SK-N-SH (cell line): Measurements from ENCODE around the gene ARV1. TPM values are rescaled to one million over a fixed set of nuclear protein-coding genes. Genes with fewer than 3 reads are reported as not detected.

Experiments used
- CTCF ChIA-PET: fragments of 300-600, 350-600 bp; formaldehyde crosslinking; extraction: SDS; loops from one replicate; lab custom pipeline; 2021; lab: Yijun Ruan, JAX
- POLR2A ChIA-PET: fragments of 350-600 bp; sonication (Branson Sonifier 250); formaldehyde crosslinking; extraction: SDS; loops from one replicate; lab custom pipeline; 2020; ENCODE audit warnings: antibody characterized with exemption, inconsistent platforms; lab: Yijun Ruan, JAX
- DNase-seq: peaks from one replicate; pipeline ENCODE4 v3.0.0; 2012
- H2AFZ ChIP-seq: fragments of 200-600 bp; sonication (generic); 2 replicates; pipeline ENCODE4 v1.8.1; 2016; ENCODE audit warnings: antibody characterized with exemption, mild to moderate bottlenecking, low read depth
- H3F3A ChIP-seq: fragments of 200-600 bp; sonication (generic); replicated peaks from 2 replicates; pipeline ENCODE3; 2016; ENCODE audit warnings: antibody characterized with exemption, mild to moderate bottlenecking; ENCODE audit not compliant: insufficient read depth
- H3K27ac ChIP-seq, 2 experiments: fragments of 200-500 bp in 1 of 2; fragments of 200-600 bp in 1 of 2; sonication (Bioruptor generic) in 1 of 2; sonication (generic), shearing (Covaris generic) in 1 of 2; 2 replicates each; pipeline versions ENCODE4 v1.5.1 to v1.6.1; 2014 to 2016; ENCODE audit warnings: low read depth in 2 of 2, inconsistent platforms in 1 of 2, low read length in 1 of 2, mild to moderate bottlenecking in 1 of 2, mixed read lengths in 1 of 2
- H3K27me3 ChIP-seq: fragments of 200-600 bp; sonication (generic), shearing (Covaris generic); 2 replicates; pipeline ENCODE4 v1.6.1; 2016; ENCODE audit warnings: mixed run types; ENCODE audit not compliant: insufficient read depth
- H3K36me3 ChIP-seq, 2 experiments: fragments of 200-500 bp in 1 of 2; fragments of 200-600 bp in 1 of 2; sonication (Bioruptor generic) in 1 of 2; sonication (generic) in 1 of 2; replicated peaks in 1 of 2; 2 replicates each; pipeline versions ENCODE3 to v1.5.1; 2014 to 2016; ENCODE audit warnings: low read length in 1 of 2, mild to moderate bottlenecking in 1 of 2; ENCODE audit not compliant: insufficient read depth in 2 of 2, control insufficient read depth in 1 of 2
- H3K4me1 ChIP-seq, 2 experiments: fragments of 200-500 bp in 1 of 2; fragments of 200-600 bp in 1 of 2; sonication (Bioruptor generic) in 1 of 2; sonication (generic), shearing (Covaris generic) in 1 of 2; 2 replicates each; pipeline versions ENCODE4 v1.5.1 to v1.6.1; 2014 to 2016; ENCODE audit warnings: low read depth in 1 of 2, low read length in 1 of 2, mixed run types in 1 of 2; ENCODE audit not compliant: insufficient read depth in 2 of 2, control insufficient read depth in 1 of 2
- H3K4me2 ChIP-seq: fragments of 200-600 bp; sonication (generic), shearing (Covaris generic); 2 replicates; pipeline ENCODE4 v1.6.1; 2017; ENCODE audit warnings: mixed run types
- H3K4me3 ChIP-seq, 2 experiments: fragments of 200-500 bp in 1 of 2; fragments of 200-600 bp in 1 of 2; sonication (Bioruptor generic) in 1 of 2; sonication (generic), shearing (Covaris generic) in 1 of 2; 2 replicates each; pipeline versions ENCODE4 v1.5.1 to v1.8.1; 2014 to 2016; ENCODE audit warnings: low read depth in 2 of 2, inconsistent platforms in 1 of 2, low read length in 1 of 2, mild to moderate bottlenecking in 1 of 2, mixed read lengths in 1 of 2, moderate library complexity in 1 of 2
- H3K79me2 ChIP-seq: fragments of 200-600 bp; sonication (generic); 2 replicates; pipeline ENCODE4 v1.8.1; 2017; ENCODE audit warnings: mild to moderate bottlenecking; ENCODE audit not compliant: insufficient read depth
- H3K9ac ChIP-seq: fragments of 200-600 bp; sonication (generic); 2 replicates; pipeline ENCODE4 v1.6.1; 2017; ENCODE audit warnings: mixed run types
- H3K9me2 ChIP-seq: fragments of 200-600 bp; sonication (generic); 2 replicates; pipeline ENCODE4 v1.6.1; 2017; ENCODE audit warnings: mixed run types
- H3K9me3 ChIP-seq: fragments of 200-600 bp; sonication (generic); 2 replicates; pipeline ENCODE4 v1.6.1; 2017; ENCODE audit warnings: mixed run types, mild to moderate bottlenecking, moderate library complexity
- H4K20me1 ChIP-seq: fragments of 200-600 bp; sonication (generic); 2 replicates; pipeline ENCODE4 v1.6.1; 2017; ENCODE audit warnings: mild to moderate bottlenecking, mixed run types; ENCODE audit not compliant: insufficient read depth
- CTCF ChIP-seq: fragments of 200-600 bp; sonication (generic); IDR thresholded peaks from 2 replicates; pipeline ENCODE4 v1.6.1; 2017; ENCODE audit warnings: antibody characterized with exemption, mild to moderate bottlenecking, moderate library complexity
- ELF1 ChIP-seq: IDR thresholded peaks from 2 replicates; pipeline ENCODE4 v1.4.0; 2012
- FOSL2 ChIP-seq: IDR thresholded peaks from 2 replicates; pipeline ENCODE4 v1.4.0; 2012; ENCODE audit warnings: low read depth, mild to moderate bottlenecking, moderate library complexity, borderline replicate concordance
- GABPA ChIP-seq: IDR thresholded peaks from 2 replicates; pipeline ENCODE4 v1.4.0; 2012; ENCODE audit warnings: low read depth, mild to moderate bottlenecking
- IRF3 ChIP-seq: fragments of 150-350 bp; IDR thresholded peaks from 2 replicates; pipeline ENCODE4 v1.6.1; 2016; ENCODE audit warnings: mild to moderate bottlenecking, low read depth, low read length
- MEF2A ChIP-seq: IDR thresholded peaks from 2 replicates; pipeline ENCODE4 v1.4.0; 2012; ENCODE audit warnings: low read depth, borderline replicate concordance
- MXI1 ChIP-seq: IDR thresholded peaks from 2 replicates; pipeline ENCODE4 v1.6.1; 2012; ENCODE audit warnings: mild to moderate bottlenecking, low read depth, low read length, improper control_type of control experiment
- NFIC ChIP-seq: IDR thresholded peaks from 2 replicates; pipeline ENCODE4 v1.4.0; 2012; ENCODE audit warnings: borderline replicate concordance
- NRF1 ChIP-seq: IDR thresholded peaks from 2 replicates; pipeline ENCODE4 v1.6.1; 2012; ENCODE audit warnings: low read depth, mild to moderate bottlenecking, low read length
- POLR2AphosphoS5 ChIP-seq: IDR thresholded peaks from 2 replicates; pipeline ENCODE4 v1.6.1; 2012; ENCODE audit warnings: low read depth, low read length
- RAD21 ChIP-seq: IDR thresholded peaks from 2 replicates; pipeline ENCODE4 v1.6.1; 2012; ENCODE audit warnings: mild to moderate bottlenecking, low read length
- REST ChIP-seq: IDR thresholded peaks from 2 replicates; pipeline ENCODE4 v1.6.1; 2012; ENCODE audit warnings: mild to moderate bottlenecking, low read depth, low read length, moderate library complexity
- RFX5 ChIP-seq: IDR thresholded peaks from 2 replicates; pipeline ENCODE4 v1.6.1; 2012; ENCODE audit warnings: mild to moderate bottlenecking, improper control_type of control experiment, low read length
- RXRA ChIP-seq: IDR thresholded peaks from 2 replicates; pipeline ENCODE4 v1.4.0; 2012; ENCODE audit warnings: low read depth, mild to moderate bottlenecking, borderline replicate concordance
- SIN3A ChIP-seq: IDR thresholded peaks from 2 replicates; pipeline ENCODE4 v1.6.1; 2012; ENCODE audit warnings: low read depth, mild to moderate bottlenecking, low read length, moderate library complexity, borderline replicate concordance
- SMC3 ChIP-seq: IDR thresholded peaks from 2 replicates; pipeline ENCODE4 v1.6.1; 2012; ENCODE audit warnings: low read depth, low read length, improper control_type of control experiment
- TAF1 ChIP-seq: IDR thresholded peaks from 2 replicates; pipeline ENCODE4 v1.6.1; 2012; ENCODE audit warnings: low read depth, mild to moderate bottlenecking, low read length, moderate library complexity, borderline replicate concordance
- WGBS: methylation state at CpG from one replicate; pipeline ENCODE4 v1.1.6; 2017; ENCODE audit warnings: low lambda C conversion rate; 5-methylcytosine and 5-hydroxymethylcytosine counted together
- polyA plus RNA-seq, 3 experiments: library from polyadenylated mRNA; depleted of rRNA; stranded (reverse); fragments of >200 nt; gene quantifications; 2 replicates each; pipeline ENCODE4 v1.2.3, GENCODE V29; 2012
- TF ChIP-seq, protein P1 (sequence below): IDR thresholded peaks from 2 replicates; pipeline ENCODE4 v1.4.0; 2012; ENCODE audit warnings: low read depth

The ARV1 gene
- polyA plus RNA-seq, 1 of the 3 experiments (the other 2 are of a cell fraction): 26.7 TPM

- no peaks in the 10 kb centered on the region for H3K4me1 ChIP-seq
- H3F3A ChIP-seq: no peaks in the 10 kb centered on the region
- H3K4me3 ChIP-seq: no peak overlapping the region
- no peak overlapping the region for H3K9ac ChIP-seq
- no peaks in the 10 kb centered on the region for H3K36me3 ChIP-seq
- H4K20me1 ChIP-seq: no peaks in the 10 kb centered on the region
- no peaks in the 10 kb centered on the region for H3K9me3 ChIP-seq
- ChIA-PET CTCF (interaction anchor here (0.9 kb wide), 1 partner anchor 14 kb away, joined by 3 read pairs; no protein-coding TSS in a partner anchor), POLR2A (no interaction called here)
- no peaks in the 10 kb centered on the region for H3K79me2 ChIP-seq
- no peak overlapping the region for H2AFZ ChIP-seq
- H3K27ac ChIP-seq: no peak overlapping the region
- DNase-seq: no peak
- TF ChIP-seq CTCF (no peak), RAD21 (no peak), NFIC (no peak), FOSL2 (no peak), TAF1 (no peak), POLR2AphosphoS5 (no peak), SIN3A (no peak), GABPA (no peak), REST (no peak), IRF3 (no peak), MXI1 (no peak), SMC3 (no peak), MEF2A (no peak), RFX5 (no peak), ELF1 (no peak), NRF1 (no peak), RXRA (no peak)
- TF ChIP-seq, protein P1, sequence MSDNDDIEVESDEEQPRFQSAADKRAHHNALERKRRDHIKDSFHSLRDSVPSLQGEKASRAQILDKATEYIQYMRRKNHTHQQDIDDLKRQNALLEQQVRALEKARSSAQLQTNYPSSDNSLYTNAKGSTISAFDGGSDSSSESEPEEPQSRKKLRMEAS: no peak
- TF ChIP-seq, all 33 proteins: peak for 0
- no peaks in the 10 kb centered on the region for H3K27me3 ChIP-seq
- 64% methylated on average over 5 of the region's 5 CpGs for WGBS
- no peaks in the 10 kb centered on the region for H3K9me2 ChIP-seq
- no peak overlapping the region for H3K4me2 ChIP-seq
Observed at GRCh38 chr1:231016966-231017365, 38.1 kb downstream of the ARV1 start.
